B cell (primary cell): ENCODE results near the gene ARRB2. TPM values are rescaled to one million over a fixed set of nuclear protein-coding genes. Genes with fewer than 3 reads are reported as not detected.

Source experiments
- ATAC-seq: fragments of 200-7000 bp; cut with Tn5 transposase; one replicate; pipeline ENCODE4 v1.10.0; 2021; ENCODE audit warnings: low read depth, mild to moderate bottlenecking, moderate number of reproducible peaks, moderate library complexity
- CTCF ChIA-PET: fragments of 350-600 bp; sonication (Branson Sonifier 250); formaldehyde crosslinking; loops from one replicate; lab custom pipeline; 2021; ENCODE audit warnings: antibody characterized with exemption, inconsistent platforms; lab: Charles Lee
- POLR2A ChIA-PET: fragments of 350-600 bp; sonication (Branson Sonifier 250); formaldehyde crosslinking; loops from one replicate; lab custom pipeline; 2021; ENCODE audit warnings: antibody characterized with exemption; lab: Charles Lee
- DNase-seq: peaks from one replicate; pipeline ENCODE4 v3.0.0; 2013
- H2AFZ ChIP-seq: 2 replicates; pipeline ENCODE4 v1.6.1; 2012; ENCODE audit warnings: mild to moderate bottlenecking, low read depth, low read length; ENCODE audit not compliant: insufficient read depth, poor library complexity, severe bottlenecking
- H3K27ac ChIP-seq, 2 donors: 1 replicate in 1 of 2; 2 replicates in 1 of 2; pipeline ENCODE4 v1.5.1; 2012 to 2013; ENCODE audit warnings: low read length in 2 of 2, mild to moderate bottlenecking in 2 of 2, moderate library complexity in 1 of 2
- H3K27me3 ChIP-seq, 4 experiments: fragments of 200-600 bp in 1 of 4; sonication (generic) in 1 of 4; replicated peaks in 1 of 4; 1 replicate in 2 of 4; 2 replicates in 2 of 4; pipeline versions ENCODE4 v1.6.1 to v1.7.0; 2013 to 2016; ENCODE audit warnings: low read length in 3 of 4, mild to moderate bottlenecking in 2 of 4, mixed read lengths in 1 of 4, moderate library complexity in 1 of 4; ENCODE audit not compliant: insufficient read depth in 4 of 4, control insufficient read depth in 3 of 4; ENCODE audit errors: control extremely low read depth in 1 of 4
- H3K36me3 ChIP-seq, 2 experiments: replicated peaks in 1 of 2; 1 replicate in 1 of 2; 2 replicates in 1 of 2; pipeline versions ENCODE4 v1.6.1 to v1.7.1; 2013; ENCODE audit warnings: low read length in 1 of 2; ENCODE audit not compliant: insufficient read depth in 2 of 2, control insufficient read depth in 1 of 2; ENCODE audit errors: control extremely low read depth in 1 of 2, extremely low read depth in 1 of 2
- H3K4me1 ChIP-seq, 2 donors: fragments of 200-600 bp in 1 of 2; sonication (generic) in 1 of 2; 1 replicate in 1 of 2; 2 replicates in 1 of 2; pipeline versions ENCODE4 v1.5.1 to v1.6.1; 2013 to 2017; ENCODE audit warnings: low read length in 2 of 2; ENCODE audit not compliant: control insufficient read depth in 2 of 2, insufficient read depth in 2 of 2
- H3K4me2 ChIP-seq: replicated peaks from 2 replicates; pipeline ENCODE3; 2012; ENCODE audit warnings: mild to moderate bottlenecking, low read depth, low read length; ENCODE audit not compliant: poor library complexity, severe bottlenecking
- H3K4me3 ChIP-seq, 5 experiments: fragments of 200-600 bp in 1 of 5; sonication (generic) in 1 of 5; 1 replicate in 3 of 5; 2 replicates in 2 of 5; pipeline versions ENCODE4 v1.5.1 to v1.7.0; 2011 to 2016; ENCODE audit warnings: low read length in 4 of 5, mild to moderate bottlenecking in 4 of 5, low read depth in 2 of 5, control low read depth in 1 of 5, moderate library complexity in 1 of 5; ENCODE audit not compliant: insufficient read depth in 1 of 5; ENCODE audit errors: control extremely low read depth in 1 of 5, extremely low read depth in 1 of 5
- H3K79me2 ChIP-seq: fragments of 200-600 bp; sonication (generic); one replicate; pipeline ENCODE4 v1.6.0; 2016; ENCODE audit warnings: low read length; ENCODE audit not compliant: control insufficient read depth, insufficient read depth
- H3K9ac ChIP-seq: fragments of 200-600 bp; sonication (generic); 2 replicates; pipeline ENCODE4 v1.6.1; 2017; ENCODE audit warnings: mild to moderate bottlenecking, low read length, moderate library complexity
- H3K9me3 ChIP-seq, 3 donors: one replicate each; pipeline versions ENCODE4 v1.6.1 to v1.7.1; 2013; ENCODE audit warnings: low read length in 2 of 3; ENCODE audit not compliant: control insufficient read depth in 2 of 3, insufficient read depth in 1 of 3; ENCODE audit errors: control extremely low read depth in 1 of 3
- H4K20me1 ChIP-seq: 2 replicates; pipeline ENCODE4 v1.6.0; 2012; ENCODE audit warnings: mild to moderate bottlenecking, low read length; ENCODE audit not compliant: insufficient read depth, control insufficient read depth, poor library complexity, severe bottlenecking
- H3K27ac Mint-ChIP-seq: one replicate; pipeline ENCODE4 v1.8.0; 2021; ENCODE audit warnings: mixed read lengths
- H3K27me3 Mint-ChIP-seq: one replicate; pipeline ENCODE4 v1.8.0; 2021; ENCODE audit warnings: mixed read lengths
- H3K4me1 Mint-ChIP-seq: one replicate; pipeline ENCODE4 v1.8.0; 2021; ENCODE audit warnings: mixed read lengths
- H3K4me3 Mint-ChIP-seq: one replicate; pipeline ENCODE4 v1.8.0; 2021; ENCODE audit warnings: mixed read lengths
- H3K9me3 Mint-ChIP-seq: one replicate; pipeline ENCODE4 v1.8.0; 2022; ENCODE audit warnings: mixed read lengths; ENCODE audit not compliant: insufficient read depth
- EZH2 ChIP-seq: IDR thresholded peaks from 2 replicates; pipeline ENCODE4 v1.6.1; 2012; ENCODE audit warnings: borderline replicate concordance, low read depth, mild to moderate bottlenecking, moderate library complexity, low read length; ENCODE audit not compliant: insufficient read depth, poor library complexity, severe bottlenecking
- WGBS: methylation state at CpG from one replicate; pipeline ENCODE4 v1.1.5; 2013; ENCODE audit warnings: missing lambda C conversion rate; ENCODE audit not compliant: insufficient coverage; 5-methylcytosine and 5-hydroxymethylcytosine counted together
- intact Hi-C: fragments of 100-400 bp; cut with micrococcal nuclease; formaldehyde crosslinking; loops from one replicate; pipeline ENCODE4 v1.10.0; 2022
- polyA plus RNA-seq: library from polyadenylated mRNA; depleted of rRNA; stranded (reverse); fragments of >200 nt; gene quantifications from 2 replicates; pipeline ENCODE4 v1.2.3, GENCODE V29; 2012
- total RNA-seq, 2 donors: library from RNA; stranded (reverse); fragments of 120-200 nt in 1 of 2; gene quantifications; 1 replicate in 1 of 2; 2 replicates in 1 of 2; pipeline versions ENCODE4 v1.2.3 to v1.2.4, GENCODE V29; 2013 to 2022
- TF ChIP-seq, protein P1 (sequence below): fragments of 200-600 bp; IDR thresholded peaks from one replicate; pipeline ENCODE4 v1.8.0; 2022; ENCODE audit warnings: antibody characterized with exemption, mild to moderate bottlenecking

The ARRB2 gene
- total and polyA plus RNA-seq, 2 donors (not counting 1 experiment from before 2014, with no cell fraction given), result 111 to 164 TPM

DNA sequence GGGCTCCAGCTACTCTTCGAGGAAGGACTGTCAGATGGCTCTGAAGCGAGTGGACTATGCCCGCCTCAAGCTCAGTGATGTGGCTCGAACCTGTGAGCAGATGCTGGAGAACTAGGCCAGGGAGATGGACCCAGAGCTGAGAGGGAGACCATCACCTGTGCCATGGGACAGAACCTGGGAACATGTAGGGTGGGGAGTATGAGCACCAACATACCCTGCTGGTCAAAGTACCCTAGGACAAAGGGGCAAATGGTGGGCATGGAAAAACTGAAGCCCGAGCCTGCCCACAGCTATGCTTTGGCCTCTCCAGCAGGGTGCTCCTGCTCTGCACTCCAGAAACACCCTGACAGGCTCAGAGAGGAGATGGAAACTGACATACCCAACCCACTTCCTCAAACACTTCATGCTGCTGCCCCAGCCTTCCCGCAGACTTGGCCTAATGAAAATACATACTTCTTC lies 22.7 kb downstream of the ARRB2 start:
- Histone ChIP-seq H3K36me3 (no peaks in the 10 kb centered on the region), H3K9me3 (no peaks in the 10 kb centered on the region), H3K27me3 (no peaks in the 10 kb centered on the region), H3K4me2 (peak overlapping the region; percentile 77), H3K27ac (peak overlapping the region; percentile 66 to 68), H3K9ac (peak overlapping the region; percentile 37), H3K79me2 (peaks cover 18% of the 10 kb centered on the region), H2AFZ (no peak overlapping the region), H3K4me3 (no peak overlapping the region), H3K4me1 (peaks cover 33 to 47% of the 10 kb centered on the region in 2 donors), H4K20me1 (peaks cover 13% of the 10 kb centered on the region)
- 66% methylated on average over 5 of the region's 6 CpGs for WGBS
- peak overlapping the region; percentile 93 for H3K27ac Mint-ChIP-seq
- TF ChIP-seq EZH2, result no peak
- TF ChIP-seq, protein P1, sequence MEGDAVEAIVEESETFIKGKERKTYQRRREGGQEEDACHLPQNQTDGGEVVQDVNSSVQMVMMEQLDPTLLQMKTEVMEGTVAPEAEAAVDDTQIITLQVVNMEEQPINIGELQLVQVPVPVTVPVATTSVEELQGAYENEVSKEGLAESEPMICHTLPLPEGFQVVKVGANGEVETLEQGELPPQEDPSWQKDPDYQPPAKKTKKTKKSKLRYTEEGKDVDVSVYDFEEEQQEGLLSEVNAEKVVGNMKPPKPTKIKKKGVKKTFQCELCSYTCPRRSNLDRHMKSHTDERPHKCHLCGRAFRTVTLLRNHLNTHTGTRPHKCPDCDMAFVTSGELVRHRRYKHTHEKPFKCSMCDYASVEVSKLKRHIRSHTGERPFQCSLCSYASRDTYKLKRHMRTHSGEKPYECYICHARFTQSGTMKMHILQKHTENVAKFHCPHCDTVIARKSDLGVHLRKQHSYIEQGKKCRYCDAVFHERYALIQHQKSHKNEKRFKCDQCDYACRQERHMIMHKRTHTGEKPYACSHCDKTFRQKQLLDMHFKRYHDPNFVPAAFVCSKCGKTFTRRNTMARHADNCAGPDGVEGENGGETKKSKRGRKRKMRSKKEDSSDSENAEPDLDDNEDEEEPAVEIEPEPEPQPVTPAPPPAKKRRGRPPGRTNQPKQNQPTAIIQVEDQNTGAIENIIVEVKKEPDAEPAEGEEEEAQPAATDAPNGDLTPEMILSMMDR, result peak; percentile 76
- DNase-seq (peak; percentile 89), ATAC-seq (peak; percentile 59)
- no peaks in the 10 kb centered on the region for H3K9me3 Mint-ChIP-seq
- POLR2A ChIA-PET, result interaction anchor here (0.7 to 1.3 kb wide), 3 partner anchors 23 to 166 kb away, joined by 3 to 4 read pairs (median 3); partner anchors contain the start of genes ARRB2 and C17orf107
- H3K27me3 Mint-ChIP-seq, result no peaks in the 10 kb centered on the region
- peaks cover 49% of the 10 kb centered on the region for H3K4me1 Mint-ChIP-seq
- CTCF ChIA-PET, result interaction anchor here (1.3 to 3.0 kb wide), 6 partner anchors 21 to 170 kb away, joined by 4 to 26 read pairs (median 11); partner anchors contain the start of genes ARRB2 and CHRNE
- intact Hi-C loops, result loop anchor here (1.0 to 5.0 kb wide), 3 partner anchors 156 to 591 kb away; partner anchors contain the start of genes CYB5D2, PFN1 and ZZEF1
- peak overlapping the region; percentile 65 for H3K4me3 Mint-ChIP-seq

DNA sequence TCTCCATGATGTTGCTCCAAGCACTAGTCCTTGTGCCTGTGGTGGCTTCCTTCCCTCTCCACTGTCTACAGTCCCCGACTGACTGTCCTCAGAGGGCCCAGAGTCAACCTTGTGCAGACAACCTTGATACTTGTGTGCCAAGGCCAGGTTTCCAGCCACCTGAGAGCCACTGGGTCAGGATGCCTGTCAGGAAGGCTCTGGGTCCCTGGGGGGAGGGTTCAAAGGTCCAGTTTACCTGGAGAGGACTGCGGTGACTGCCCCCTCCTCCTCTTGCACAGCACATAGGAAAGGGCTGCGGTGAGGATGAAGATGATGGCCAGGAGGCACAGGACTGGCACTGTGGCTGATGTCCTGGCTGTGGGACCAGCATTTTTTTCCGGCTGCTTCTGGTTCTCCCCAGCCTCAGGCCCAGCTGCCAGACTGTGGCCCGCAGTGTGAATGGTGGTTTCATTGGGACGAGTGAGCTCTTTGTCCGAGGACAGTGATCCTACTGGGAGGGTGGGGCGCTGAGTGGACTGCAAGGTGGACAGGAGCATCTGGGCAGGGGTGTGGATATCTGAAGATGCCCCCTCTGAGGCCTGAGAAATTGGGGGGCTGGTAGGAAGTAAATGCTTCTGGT lies 24.5 kb downstream of the ARRB2 start:
- no peaks in the 10 kb centered on the region for H3K9me3 ChIP-seq
- no peaks in the 10 kb centered on the region for H3K27me3 ChIP-seq
- intact Hi-C loops, result loop anchor here (5.0 kb wide), 2 partner anchors 212 to 593 kb away; partner anchors contain the start of genes CYB5D2, PFN1 and ZZEF1
- H3K4me1 Mint-ChIP-seq, result peaks cover 59% of the 10 kb centered on the region
- TF ChIP-seq EZH2, result no peak
- TF ChIP-seq, protein P1, result no peak
- H3K36me3 ChIP-seq, result no peaks in the 10 kb centered on the region
- H3K27ac ChIP-seq, result peak overlapping the region in 1 of 2 donors; percentile 68
- DNase-seq (no peak), ATAC-seq (no peak)
- WGBS, result 98% methylated on average over 5 of the region's 8 CpGs
- H3K27ac Mint-ChIP-seq, result peak overlapping the region; percentile 93
- no peak overlapping the region for H2AFZ ChIP-seq
- peak overlapping the region; percentile 77 for H3K4me2 ChIP-seq
- no peak overlapping the region for H3K9ac ChIP-seq
- H3K4me3 Mint-ChIP-seq, result no peak overlapping the region
- H3K79me2 ChIP-seq, result peaks cover 18% of the 10 kb centered on the region
- H3K9me3 Mint-ChIP-seq, result no peaks in the 10 kb centered on the region
- POLR2A ChIA-PET, result no interaction called here
- no peak overlapping the region for H3K4me3 ChIP-seq
- H4K20me1 ChIP-seq, result peaks cover 13% of the 10 kb centered on the region
- CTCF ChIA-PET, result interaction anchor here (1.1 to 3.0 kb wide), 2 partner anchors 23 to 55 kb away, joined by 7 to 9 read pairs; no protein-coding TSS in a partner anchor
- peaks cover 42 to 61% of the 10 kb centered on the region in 2 donors for H3K4me1 ChIP-seq
- no peaks in the 10 kb centered on the region for H3K27me3 Mint-ChIP-seq
